Rectal smooth muscle tissue (tissue), 1 donor: ENCODE data around the gene CAMK2B.

Experiments used
- H3K27ac ChIP-seq: one replicate; pipeline ENCODE4 v1.7.0; 2013; ENCODE audit warnings: low read depth, low read length, inconsistent platforms
- H3K27me3 ChIP-seq: one replicate; pipeline ENCODE4 v1.7.0; 2013; ENCODE audit warnings: low read length; ENCODE audit not compliant: control insufficient read depth, insufficient read depth
- H3K36me3 ChIP-seq: one replicate; pipeline ENCODE4 v1.7.0; 2013; ENCODE audit warnings: low read length; ENCODE audit not compliant: control insufficient read depth, insufficient read depth
- H3K4me1 ChIP-seq: one replicate; pipeline ENCODE4 v1.7.0; 2013; ENCODE audit warnings: low read length; ENCODE audit not compliant: control insufficient read depth, insufficient read depth
- H3K4me3 ChIP-seq: one replicate; pipeline ENCODE4 v1.7.0; 2013; ENCODE audit warnings: low read length
- H3K9ac ChIP-seq: one replicate; pipeline ENCODE4 v1.7.0; 2013; ENCODE audit warnings: low read length

The CAMK2B gene

DNA sequence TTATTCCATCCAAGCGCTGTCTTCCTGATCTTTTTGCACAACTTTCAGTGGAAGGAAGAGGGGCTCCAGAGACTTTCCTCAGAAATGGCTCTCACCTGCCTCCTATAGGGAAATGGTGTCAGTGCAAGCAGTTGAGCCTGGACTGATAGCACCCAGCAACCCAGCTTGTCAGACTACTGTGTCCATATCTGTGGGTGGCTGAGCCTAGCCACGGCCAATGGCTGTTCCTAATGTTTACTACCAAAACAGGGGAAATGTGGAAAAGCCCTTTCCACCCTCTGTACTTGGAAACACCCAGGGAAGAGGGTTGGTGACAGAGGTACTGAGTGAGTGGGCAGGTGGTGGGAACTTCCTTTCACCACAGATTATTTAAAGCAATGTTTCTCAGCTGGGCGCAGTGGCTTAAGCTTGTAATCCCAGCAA is 128.9 kb downstream of the CAMK2B start:
- Histone ChIP-seq H3K4me3 (no peak overlapping the region), H3K9ac (no peak overlapping the region), H3K27ac (no peak overlapping the region), H3K27me3 (no peaks in the 10 kb centered on the region), H3K36me3 (no peaks in the 10 kb centered on the region), H3K4me1 (no peaks in the 10 kb centered on the region)

DNA sequence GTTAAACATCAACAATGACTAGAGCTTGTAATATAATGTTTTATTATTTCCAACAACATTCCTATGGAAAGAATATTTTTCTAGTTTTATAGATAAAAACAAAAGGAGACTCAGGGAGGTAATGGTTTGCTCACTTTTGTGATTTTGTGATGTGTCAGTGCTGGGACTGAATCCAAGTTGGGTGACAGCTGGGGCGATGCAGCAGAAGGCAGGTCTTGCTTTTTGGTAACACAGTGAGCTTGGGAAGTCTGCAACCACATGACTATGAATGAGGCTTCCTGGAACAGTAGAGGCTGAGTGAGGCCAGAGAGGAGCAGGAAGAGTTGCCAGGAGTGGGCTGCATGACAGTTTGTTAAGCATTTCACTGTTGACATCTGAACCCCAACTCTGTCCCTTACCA is 129.5 kb downstream of the CAMK2B start:
- H3K9ac ChIP-seq: no peak overlapping the region
- H3K27me3 ChIP-seq: no peaks in the 10 kb centered on the region
- H3K36me3 ChIP-seq: no peaks in the 10 kb centered on the region
- no peak overlapping the region for H3K4me3 ChIP-seq
- H3K27ac ChIP-seq: no peak overlapping the region
- no peaks in the 10 kb centered on the region for H3K4me1 ChIP-seq

DNA sequence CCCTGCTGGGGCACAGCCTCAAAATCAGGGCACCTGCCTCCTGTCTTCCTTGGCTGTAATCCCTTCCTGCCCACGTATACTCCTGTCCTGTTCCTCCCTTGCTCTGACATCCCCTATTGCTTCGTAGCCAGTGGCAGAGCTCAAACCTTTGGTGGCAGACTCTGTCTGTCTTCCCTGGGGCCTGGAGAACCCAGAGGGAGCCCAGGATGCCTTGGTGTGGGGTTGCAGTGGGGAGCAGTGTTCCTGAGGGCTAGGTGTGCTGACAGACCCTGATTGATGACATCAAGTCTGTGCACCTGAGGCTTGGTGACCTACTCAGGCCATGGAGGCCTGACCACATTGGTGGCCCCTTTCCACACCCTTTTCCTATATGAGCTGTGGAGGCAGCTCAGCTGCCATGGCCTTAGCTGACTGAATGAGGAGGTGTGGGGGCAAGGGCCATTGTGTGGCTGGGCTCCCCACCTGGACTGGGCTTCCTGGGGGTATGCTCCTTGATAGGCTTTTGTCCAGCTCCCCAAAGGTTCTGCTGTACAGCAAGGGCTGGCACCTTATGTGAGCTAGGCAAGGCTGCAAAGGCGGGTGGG is 130.7 kb downstream of the CAMK2B start:
- no peaks in the 10 kb centered on the region for H3K36me3 ChIP-seq
- no peak overlapping the region for H3K9ac ChIP-seq
- no peak overlapping the region for H3K4me3 ChIP-seq

DNA sequence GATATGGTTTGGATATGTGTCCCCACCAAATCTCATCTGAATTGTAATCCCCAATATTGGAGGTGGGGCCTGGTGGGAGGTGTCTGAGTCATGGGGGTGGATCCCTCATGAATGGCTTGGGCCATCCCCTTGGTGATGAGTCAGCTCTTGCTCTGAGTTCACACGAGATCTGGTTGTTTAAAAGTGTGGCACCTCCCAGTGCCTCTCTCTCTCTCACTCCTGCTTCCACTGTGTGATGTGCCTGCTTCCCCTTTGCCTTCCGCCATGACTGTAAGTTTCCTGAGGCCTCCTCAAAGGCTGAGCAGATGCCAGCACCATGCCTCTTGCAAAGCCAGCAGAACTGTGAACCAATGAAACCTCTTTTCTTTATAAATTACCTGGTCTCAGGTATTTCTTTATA is 131.3 kb downstream of the CAMK2B start:
- H3K27me3 ChIP-seq: no peaks in the 10 kb centered on the region
- H3K9ac ChIP-seq: no peak overlapping the region
- H3K27ac ChIP-seq: no peak overlapping the region
- H3K36me3 ChIP-seq: no peaks in the 10 kb centered on the region
- no peak overlapping the region for H3K4me3 ChIP-seq
- H3K4me1 ChIP-seq: no peaks in the 10 kb centered on the region

More for the DNA sequence above, 130.7 kb downstream of the CAMK2B start:
- Histone ChIP-seq H3K27ac (no peak overlapping the region), H3K4me1 (no peaks in the 10 kb centered on the region), H3K27me3 (no peaks in the 10 kb centered on the region)

DNA sequence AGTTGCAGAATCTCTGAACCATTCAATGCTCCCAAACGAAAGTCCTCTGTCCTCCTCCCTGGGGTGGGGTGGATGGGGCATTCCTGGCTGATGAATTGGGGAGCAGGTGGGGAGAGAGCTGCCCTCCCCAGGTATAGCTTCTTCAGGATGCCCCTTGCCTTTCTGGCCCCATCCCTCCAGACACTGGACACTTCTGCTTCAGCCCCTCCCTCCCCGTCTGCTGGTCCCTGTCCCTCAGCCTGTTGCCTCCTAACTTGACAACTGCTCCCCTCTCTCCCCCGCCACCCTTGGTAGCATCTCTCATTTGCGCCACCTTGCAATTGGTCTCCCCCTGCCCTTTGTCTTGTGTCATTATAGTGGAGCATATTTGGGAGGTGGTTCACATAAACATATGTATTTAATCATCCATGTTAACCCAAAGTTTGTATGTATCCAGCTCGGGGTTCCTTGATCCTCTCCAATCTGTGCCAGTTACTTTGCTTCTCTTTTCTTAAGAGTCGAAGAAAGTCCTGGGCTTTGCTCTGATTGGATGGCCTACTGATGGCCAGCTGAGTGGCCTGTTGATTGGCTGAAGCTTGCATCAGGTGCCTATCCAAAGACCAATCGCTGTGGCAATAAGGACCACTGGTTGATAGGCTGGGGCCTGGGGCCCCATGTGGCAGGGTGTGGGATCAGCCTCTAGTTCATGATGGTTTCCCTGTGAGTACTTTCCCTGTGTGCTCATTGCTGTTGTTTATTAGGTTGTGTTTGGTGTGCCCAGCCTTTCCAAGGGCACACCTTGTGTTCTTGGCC is 132.2 kb downstream of the CAMK2B start:
- Histone ChIP-seq H3K9ac (no peak overlapping the region), H3K4me3 (no peak overlapping the region), H3K4me1 (no peaks in the 10 kb centered on the region), H3K27me3 (no peaks in the 10 kb centered on the region), H3K27ac (no peak overlapping the region), H3K36me3 (no peaks in the 10 kb centered on the region)

DNA sequence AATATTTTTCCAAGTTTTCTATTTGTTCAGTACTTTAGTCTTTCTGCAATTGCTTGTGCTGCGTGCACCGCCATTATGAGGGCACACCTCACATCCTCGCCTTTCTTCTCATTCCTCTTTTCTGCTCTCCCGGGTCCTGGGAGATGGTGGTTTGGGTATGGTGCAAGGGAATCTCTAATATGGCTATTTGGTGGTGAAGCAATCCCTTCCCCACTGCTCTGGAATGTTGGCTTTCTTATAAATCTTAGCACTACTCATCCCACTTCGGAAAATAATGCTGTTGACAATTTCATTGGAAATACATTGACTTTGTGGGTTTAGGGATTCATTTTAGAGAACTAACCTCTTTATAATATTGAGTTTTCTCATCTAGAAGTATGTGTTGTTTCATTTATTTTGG is 134.2 kb downstream of the CAMK2B start:
- Histone ChIP-seq H3K36me3 (no peaks in the 10 kb centered on the region), H3K27me3 (no peaks in the 10 kb centered on the region), H3K4me1 (no peaks in the 10 kb centered on the region)

DNA sequence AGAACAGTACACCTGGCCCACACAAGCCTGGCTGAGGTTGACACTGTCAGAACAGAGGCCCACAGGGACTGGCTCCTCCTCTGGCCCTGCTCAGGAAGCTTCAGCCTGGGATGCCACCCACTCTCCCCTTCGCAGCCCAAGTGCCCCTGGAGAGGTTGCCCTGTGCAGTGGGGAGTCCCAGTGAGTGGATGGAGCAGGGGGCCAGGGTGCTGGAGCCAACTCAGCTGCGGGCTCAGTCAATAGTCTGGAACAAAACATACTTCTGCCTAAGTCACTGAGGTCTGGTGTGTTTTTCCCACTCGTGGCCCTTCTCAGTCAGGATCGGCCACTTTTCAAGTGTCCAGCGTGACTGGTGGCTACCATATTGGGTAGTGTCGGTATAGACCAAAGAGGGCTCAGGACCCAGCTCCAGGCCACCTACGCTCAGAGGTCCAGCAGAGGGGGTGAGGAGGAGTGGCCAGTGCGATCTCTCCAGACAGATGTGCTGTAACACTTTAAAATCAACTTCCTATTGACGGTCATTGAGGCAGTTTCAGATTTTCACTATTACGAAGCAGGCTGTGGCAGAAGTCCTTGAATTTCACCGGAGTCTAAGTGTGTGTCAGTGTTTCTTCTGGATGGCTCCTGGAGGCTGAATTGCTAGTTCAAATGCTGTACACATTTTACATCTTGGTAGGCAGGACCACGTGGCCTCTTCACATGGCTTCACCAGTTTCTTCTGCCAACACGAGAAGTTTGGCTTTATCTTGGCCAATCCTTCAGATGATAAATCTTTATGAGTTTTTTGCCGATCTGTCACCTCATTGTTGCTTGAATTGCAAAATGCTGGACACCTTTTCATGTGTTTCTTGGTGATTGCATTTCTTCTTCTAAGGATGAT is 135.2 kb downstream of the CAMK2B start:
- H3K27me3 ChIP-seq: no peaks in the 10 kb centered on the region
- H3K4me3 ChIP-seq: no peak overlapping the region
- no peak overlapping the region for H3K27ac ChIP-seq
- no peaks in the 10 kb centered on the region for H3K4me1 ChIP-seq
- H3K9ac ChIP-seq: no peak overlapping the region
- H3K36me3 ChIP-seq: no peaks in the 10 kb centered on the region

More for the DNA sequence above, 134.2 kb downstream of the CAMK2B start:
- Histone ChIP-seq H3K9ac (no peak overlapping the region), H3K4me3 (no peak overlapping the region), H3K27ac (no peak overlapping the region)

DNA sequence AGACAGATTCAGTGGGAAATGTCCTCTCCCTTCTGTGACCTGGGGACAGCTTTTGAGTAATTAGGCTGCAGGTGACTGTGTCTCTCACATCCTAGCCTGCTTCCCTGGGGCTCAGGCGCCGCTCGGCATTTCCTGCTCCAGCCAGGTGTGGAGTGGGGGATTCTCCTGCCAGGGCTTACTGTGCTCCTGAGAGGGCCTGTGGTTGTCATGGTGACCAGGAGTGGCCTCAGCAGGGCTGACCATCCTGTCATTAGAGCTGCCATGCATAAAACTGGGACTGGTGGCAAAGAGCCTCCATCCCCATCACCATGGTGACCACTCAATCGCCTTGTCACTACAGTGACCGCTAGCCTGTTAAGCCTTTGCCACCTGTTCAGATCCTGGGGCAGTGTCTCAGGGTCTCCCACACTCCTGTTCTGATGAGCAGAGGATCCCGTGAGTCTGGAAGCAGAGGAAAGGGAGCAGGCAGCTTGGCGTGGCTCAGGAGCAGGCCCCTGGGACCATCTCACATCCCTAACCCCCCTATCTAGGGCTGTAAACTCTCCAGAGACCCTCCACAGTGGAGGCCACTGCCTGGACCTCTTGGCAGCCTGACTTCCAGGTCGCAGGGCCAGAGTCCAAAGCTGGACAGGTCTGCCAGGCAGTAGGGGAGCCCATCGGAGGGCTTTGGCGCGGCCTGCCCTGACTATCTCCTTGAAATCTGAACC is 136.0 kb downstream of the CAMK2B start, which contains the start of gene GCK:
Gene GCK (minus strand): TSS at position 154 of the 707 bp plus-strand sequence. CDS start 486 bp downstream, outside the sequence.
- Histone ChIP-seq H3K36me3 (no peaks in the 10 kb centered on the region), H3K27me3 (no peaks in the 10 kb centered on the region), H3K4me1 (no peaks in the 10 kb centered on the region), H3K27ac (no peak within 1 kb of the TSS), H3K9ac (no peak within 1 kb of the TSS), H3K4me3 (no peak within 1 kb of the TSS)

DNA sequence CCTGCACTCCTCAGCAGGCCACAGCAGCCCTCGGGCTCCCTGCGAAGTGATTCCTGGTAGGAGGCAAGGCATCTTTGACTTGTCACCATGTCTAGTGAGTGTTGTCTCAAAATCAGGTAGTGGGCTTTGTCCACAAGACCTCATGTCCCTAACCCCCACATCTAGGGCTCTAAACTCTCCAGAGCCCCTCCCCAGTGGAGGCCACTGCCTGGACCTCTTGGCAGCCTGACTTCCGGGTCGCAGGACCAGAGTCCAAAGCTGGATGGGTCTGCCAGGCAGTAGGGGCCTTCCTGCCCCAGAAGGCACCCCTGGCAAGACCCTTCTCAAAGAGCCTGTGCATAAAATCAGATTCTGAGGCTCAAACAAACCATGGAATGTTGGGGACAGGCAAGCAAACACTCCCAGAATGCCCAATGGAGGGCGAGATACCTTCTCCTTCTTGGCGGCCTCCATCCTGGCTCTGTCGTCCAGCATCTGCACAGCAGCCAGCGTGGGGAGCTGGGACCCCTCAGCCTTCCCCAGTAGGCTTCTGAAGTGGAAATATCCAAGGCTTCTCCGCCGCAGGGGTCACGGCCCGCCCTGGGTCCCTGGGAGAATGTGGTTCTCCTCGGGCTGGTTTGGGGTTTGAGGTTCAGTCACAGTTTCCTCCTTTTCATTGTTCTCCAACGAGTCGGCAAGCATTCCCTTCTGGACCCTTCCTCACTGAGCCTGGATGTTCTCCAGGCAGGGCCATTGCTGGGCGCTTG is 136.7 kb downstream of the CAMK2B start:
- H3K27me3 ChIP-seq: no peaks in the 10 kb centered on the region
- no peaks in the 10 kb centered on the region for H3K4me1 ChIP-seq
- H3K27ac ChIP-seq: no peak overlapping the region
- H3K9ac ChIP-seq: no peak overlapping the region
- H3K4me3 ChIP-seq: no peak overlapping the region
- no peaks in the 10 kb centered on the region for H3K36me3 ChIP-seq

DNA sequence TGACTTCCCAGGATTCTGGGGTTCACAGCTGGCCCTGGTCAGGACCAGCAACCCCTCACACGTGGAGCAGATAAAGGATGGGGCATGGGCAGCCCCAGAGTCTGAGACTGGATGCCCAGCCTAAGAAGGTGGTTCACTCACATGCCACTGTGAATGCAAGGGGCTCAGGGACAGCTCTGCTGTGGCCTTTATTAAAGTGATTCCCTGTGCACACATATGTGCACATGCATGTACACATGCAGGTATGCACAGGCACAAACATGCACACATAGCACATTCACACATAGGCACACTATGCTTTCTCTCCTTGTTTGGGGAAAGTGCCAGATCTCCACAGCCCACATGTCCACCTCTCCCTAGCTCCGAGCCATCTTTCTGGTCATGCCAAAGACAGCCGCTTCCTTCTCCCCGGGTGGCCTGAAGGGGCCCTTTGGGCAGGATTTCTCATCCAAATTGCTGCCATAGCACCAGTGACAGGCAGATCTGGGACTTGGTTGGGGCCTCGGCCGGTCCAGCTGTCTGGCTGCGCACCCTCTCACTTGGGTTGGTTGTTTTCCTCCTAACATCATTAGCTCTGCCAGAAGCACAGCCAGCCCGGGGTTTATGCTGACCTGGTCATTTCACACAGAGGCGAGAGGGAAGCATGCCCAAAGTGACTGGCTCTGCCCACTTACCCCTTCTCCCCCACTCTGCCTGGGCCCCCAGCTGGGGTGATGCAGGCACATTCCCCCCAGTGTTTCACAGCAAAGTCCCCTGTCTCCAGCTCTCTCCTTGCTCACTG is 137.6 kb downstream of the CAMK2B start:
- H3K9ac ChIP-seq: no peak overlapping the region
- no peaks in the 10 kb centered on the region for H3K4me1 ChIP-seq
- no peaks in the 10 kb centered on the region for H3K36me3 ChIP-seq
- no peaks in the 10 kb centered on the region for H3K27me3 ChIP-seq
- no peak overlapping the region for H3K4me3 ChIP-seq
- no peak overlapping the region for H3K27ac ChIP-seq

DNA sequence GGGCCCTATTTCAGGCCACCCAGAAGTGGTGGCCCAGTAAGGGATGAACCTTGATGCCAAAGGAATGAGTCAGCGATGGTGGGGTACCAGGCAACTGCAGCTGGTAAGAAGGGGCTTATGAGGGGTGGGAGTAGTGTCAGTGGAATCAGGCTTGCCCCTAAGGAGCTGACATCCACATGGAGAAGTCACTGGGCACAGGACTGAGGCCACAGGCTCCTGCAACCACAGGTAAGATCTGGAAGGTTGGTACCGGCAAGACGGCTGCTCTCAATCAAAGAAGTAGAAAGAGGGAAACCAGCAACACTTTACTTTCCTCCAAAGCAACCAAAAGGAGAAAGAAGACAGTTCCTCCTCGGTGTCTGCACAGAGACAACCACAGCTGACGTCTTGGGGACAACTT is 138.7 kb downstream of the CAMK2B start:
- no peak overlapping the region for H3K27ac ChIP-seq
- H3K9ac ChIP-seq: no peak overlapping the region
- no peaks in the 10 kb centered on the region for H3K27me3 ChIP-seq
- H3K4me3 ChIP-seq: no peak overlapping the region
- no peaks in the 10 kb centered on the region for H3K4me1 ChIP-seq
- no peaks in the 10 kb centered on the region for H3K36me3 ChIP-seq
